Type B pancreatic cell (in vitro differentiated cells): Measurements from ENCODE around the gene RBM24. TPM values are rescaled to one million over a fixed set of nuclear protein-coding genes. Genes with fewer than 3 reads are reported as not detected.

Experiments used
- DNase-seq: peaks from one replicate; pipeline ENCODE4 v3.0.0; 2021; ENCODE audit warnings: mixed read lengths; ENCODE audit not compliant: unreplicated experiment; ENCODE audit errors: extremely low spot score
- H3K27ac Mint-ChIP-seq: 2 replicates; pipeline ENCODE4 v1.8.0; 2021; ENCODE audit warnings: mild to moderate bottlenecking, mixed read lengths
- H3K27me3 Mint-ChIP-seq: 2 replicates; pipeline ENCODE4 v1.8.0; 2021; ENCODE audit warnings: mixed read lengths
- H3K36me3 Mint-ChIP-seq: 2 replicates; pipeline ENCODE4 v1.8.0; 2021; ENCODE audit warnings: mixed read lengths
- H3K4me1 Mint-ChIP-seq: one replicate; pipeline ENCODE4 v1.8.0; 2021; ENCODE audit warnings: mixed read lengths; ENCODE audit not compliant: unreplicated experiment
- H3K4me3 Mint-ChIP-seq: 2 replicates; pipeline ENCODE4 v1.8.0; 2021; ENCODE audit warnings: mild to moderate bottlenecking, mixed read lengths
- H3K9me3 Mint-ChIP-seq: 2 replicates; pipeline ENCODE4 v1.8.0; 2021; ENCODE audit warnings: mixed read lengths
- total RNA-seq: library from RNA; stranded (reverse); gene quantifications from 2 replicates; pipeline ENCODE4 v1.2.1, GENCODE V29; 2021; ENCODE audit warnings: low replicate concordance
- TF ChIP-seq, protein P1 (sequence below): fragments of 200-600 bp; sonication (generic); conservative IDR thresholded peaks from 2 replicates; pipeline ENCODE4 v1.5.0; 2021; ENCODE audit warnings: antibody characterized with exemption, mild to moderate bottlenecking

Gene RBM24
- total RNA-seq, 1 donor from 2014 or later = 4.2 TPM

- no peak for DNase-seq
- Mint-ChIP-seq H3K9me3 (no peaks in the 10 kb centered on the region), H3K27me3 (peaks cover 6% of the 10 kb centered on the region), H3K4me3 (no peak overlapping the region), H3K36me3 (no peaks in the 10 kb centered on the region), H3K27ac (no peak overlapping the region), H3K4me1 (no peaks in the 10 kb centered on the region)
- TF ChIP-seq, protein P1, sequence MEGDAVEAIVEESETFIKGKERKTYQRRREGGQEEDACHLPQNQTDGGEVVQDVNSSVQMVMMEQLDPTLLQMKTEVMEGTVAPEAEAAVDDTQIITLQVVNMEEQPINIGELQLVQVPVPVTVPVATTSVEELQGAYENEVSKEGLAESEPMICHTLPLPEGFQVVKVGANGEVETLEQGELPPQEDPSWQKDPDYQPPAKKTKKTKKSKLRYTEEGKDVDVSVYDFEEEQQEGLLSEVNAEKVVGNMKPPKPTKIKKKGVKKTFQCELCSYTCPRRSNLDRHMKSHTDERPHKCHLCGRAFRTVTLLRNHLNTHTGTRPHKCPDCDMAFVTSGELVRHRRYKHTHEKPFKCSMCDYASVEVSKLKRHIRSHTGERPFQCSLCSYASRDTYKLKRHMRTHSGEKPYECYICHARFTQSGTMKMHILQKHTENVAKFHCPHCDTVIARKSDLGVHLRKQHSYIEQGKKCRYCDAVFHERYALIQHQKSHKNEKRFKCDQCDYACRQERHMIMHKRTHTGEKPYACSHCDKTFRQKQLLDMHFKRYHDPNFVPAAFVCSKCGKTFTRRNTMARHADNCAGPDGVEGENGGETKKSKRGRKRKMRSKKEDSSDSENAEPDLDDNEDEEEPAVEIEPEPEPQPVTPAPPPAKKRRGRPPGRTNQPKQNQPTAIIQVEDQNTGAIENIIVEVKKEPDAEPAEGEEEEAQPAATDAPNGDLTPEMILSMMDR = no peak
Observed at GRCh38 chr6:17242087-17242486, 39.1 kb upstream of the RBM24 start.

- Mint-ChIP-seq H3K27ac (no peak overlapping the region), H3K27me3 (no peaks in the 10 kb centered on the region), H3K4me3 (no peak overlapping the region), H3K4me1 (no peaks in the 10 kb centered on the region), H3K9me3 (no peaks in the 10 kb centered on the region), H3K36me3 (no peaks in the 10 kb centered on the region)
- no peak for DNase-seq
- TF ChIP-seq, protein P1 = no peak
Observed at GRCh38 chr6:17250237-17250636, 30.9 kb upstream of the RBM24 start.

DNA sequence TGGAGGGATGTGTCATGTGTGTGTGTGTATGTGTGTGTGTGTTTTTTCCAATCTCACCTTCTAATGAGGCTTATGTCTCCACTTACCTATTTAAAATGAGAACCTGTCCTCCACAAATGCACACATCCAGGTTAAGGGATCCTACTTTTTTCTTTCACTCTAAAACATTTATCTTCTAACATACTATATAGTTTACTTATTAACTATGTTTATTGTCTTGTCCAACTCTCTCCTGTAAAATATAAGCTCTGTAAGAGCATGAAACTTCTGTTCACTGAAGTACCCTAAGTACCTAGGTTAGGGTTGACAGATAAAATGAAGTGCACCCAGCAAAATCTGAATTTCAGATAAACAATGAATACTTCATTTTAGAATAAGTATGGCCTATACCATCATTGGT is 29.2 kb upstream of the RBM24 start:
- Mint-ChIP-seq H3K27me3 (no peaks in the 10 kb centered on the region), H3K27ac (no peak overlapping the region), H3K9me3 (no peaks in the 10 kb centered on the region), H3K4me3 (no peak overlapping the region), H3K36me3 (no peaks in the 10 kb centered on the region), H3K4me1 (no peaks in the 10 kb centered on the region)
- no peak for DNase-seq
- TF ChIP-seq, protein P1 = no peak

GRCh38 chr6:17258749-17259148 is 22.4 kb upstream of the RBM24 start:
- Mint-ChIP-seq H3K27ac (no peak overlapping the region), H3K4me3 (no peak overlapping the region), H3K9me3 (no peaks in the 10 kb centered on the region), H3K27me3 (no peaks in the 10 kb centered on the region), H3K36me3 (no peaks in the 10 kb centered on the region), H3K4me1 (no peaks in the 10 kb centered on the region)
- no peak for DNase-seq
- TF ChIP-seq, protein P1 = no peak

- H3K4me1 Mint-ChIP-seq = no peaks in the 10 kb centered on the region
- H3K36me3 Mint-ChIP-seq = no peaks in the 10 kb centered on the region
- no peak for DNase-seq
- H3K27ac Mint-ChIP-seq = no peak overlapping the region
- TF ChIP-seq, protein P1 = no peak
- no peaks in the 10 kb centered on the region for H3K9me3 Mint-ChIP-seq
- H3K27me3 Mint-ChIP-seq = no peaks in the 10 kb centered on the region
- no peak overlapping the region for H3K4me3 Mint-ChIP-seq
Observed at GRCh38 chr6:17265570-17265969, 15.6 kb upstream of the RBM24 start.

DNA sequence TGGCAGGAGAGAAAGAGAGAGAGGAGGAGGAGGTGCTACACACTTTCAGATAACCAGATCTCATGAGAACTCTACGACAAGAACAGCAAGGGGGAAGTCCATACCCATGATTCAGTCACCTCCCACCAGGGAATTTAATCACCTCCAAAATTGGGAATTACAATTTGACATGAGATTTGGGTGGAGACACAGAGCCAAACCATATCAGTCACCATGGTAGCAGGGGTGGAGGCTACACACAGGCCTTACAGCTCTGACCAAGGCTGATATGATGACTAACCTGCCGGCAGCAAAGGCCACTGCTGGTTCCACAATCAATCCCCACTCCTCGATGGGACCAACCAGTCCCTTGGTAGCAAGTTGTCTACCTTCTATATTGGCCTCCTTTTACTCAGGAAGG is 13.6 kb upstream of the RBM24 start:
- no peaks in the 10 kb centered on the region for H3K9me3 Mint-ChIP-seq
- no peaks in the 10 kb centered on the region for H3K4me1 Mint-ChIP-seq
- H3K27ac Mint-ChIP-seq = no peak overlapping the region
- no peaks in the 10 kb centered on the region for H3K36me3 Mint-ChIP-seq
- TF ChIP-seq, protein P1 = no peak
- no peak for DNase-seq
- H3K27me3 Mint-ChIP-seq = no peaks in the 10 kb centered on the region
- H3K4me3 Mint-ChIP-seq = no peak overlapping the region
